NCI-H526 treated with DMSO at 0.1 percent for 48 hours (cell line): ENCODE measurements around the gene MARK3.

ENCODE experiments used
- DNase-seq: peaks from one replicate; lab custom pipeline; 2025; lab: John Stamatoyannopoulos, UW

The MARK3 gene

GRCh38 chr14:103442288-103442687, 57.1 kb downstream of the MARK3 start:
- no peak for DNase-seq

DNA sequence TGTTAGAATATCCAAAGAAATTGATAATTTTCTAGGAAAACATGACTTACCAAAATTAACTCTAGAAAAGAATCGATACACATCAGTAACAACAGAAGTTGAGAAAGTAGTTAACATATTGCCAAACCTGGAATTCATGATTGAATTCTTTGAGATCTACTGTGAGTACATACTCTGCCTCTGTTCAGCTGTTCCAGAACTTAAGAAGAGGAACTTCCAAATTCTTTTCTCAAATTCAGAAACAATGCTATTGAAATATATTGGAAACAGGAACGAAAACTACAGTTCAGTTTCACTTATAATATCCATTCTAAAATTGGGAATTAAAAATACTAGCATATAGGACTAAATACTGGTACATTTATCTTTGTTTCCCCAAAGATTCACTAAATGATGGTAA, 57.9 kb downstream of the MARK3 start:
- DNase-seq: no peak

DNA sequence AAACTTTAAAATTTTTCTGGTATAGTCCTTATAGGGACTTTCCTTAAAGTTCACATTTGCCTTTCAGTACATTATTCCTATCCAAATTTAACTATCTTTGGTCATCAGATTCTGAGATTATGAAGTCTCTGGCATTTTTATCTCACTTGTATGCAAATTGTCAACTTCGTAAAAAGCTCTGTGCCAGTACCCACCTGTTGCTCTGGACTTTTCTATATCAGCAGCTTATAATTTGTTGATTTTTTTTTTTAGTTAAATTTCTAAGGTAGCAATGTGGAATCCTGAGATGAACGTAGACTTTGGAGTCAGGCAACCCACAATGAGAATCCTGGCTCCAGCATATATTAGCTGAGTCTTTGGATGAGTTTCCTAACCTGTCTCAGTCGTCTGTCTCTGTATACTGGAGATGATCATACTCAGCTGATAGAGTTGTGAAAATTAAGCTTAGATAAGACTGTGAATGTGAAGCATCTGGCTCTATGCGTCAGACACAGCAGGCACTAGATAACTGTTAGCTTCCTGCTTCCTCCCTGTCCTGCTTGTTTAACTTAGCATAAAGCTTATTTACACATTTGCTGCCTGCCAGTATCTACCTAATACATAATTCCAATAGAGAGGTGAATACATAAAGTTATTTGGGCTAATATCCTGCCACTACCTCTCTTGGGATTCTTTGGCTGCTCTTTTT, 59.8 kb downstream of the MARK3 start:
- DNase-seq: no peak

GRCh38 chr14:103445806-103446205, 60.6 kb downstream of the MARK3 start:
- no peak for DNase-seq

- no peak for DNase-seq
These were observed 62.9 kb downstream of the MARK3 start for GRCh38 chr14:103448097-103448496.

DNA sequence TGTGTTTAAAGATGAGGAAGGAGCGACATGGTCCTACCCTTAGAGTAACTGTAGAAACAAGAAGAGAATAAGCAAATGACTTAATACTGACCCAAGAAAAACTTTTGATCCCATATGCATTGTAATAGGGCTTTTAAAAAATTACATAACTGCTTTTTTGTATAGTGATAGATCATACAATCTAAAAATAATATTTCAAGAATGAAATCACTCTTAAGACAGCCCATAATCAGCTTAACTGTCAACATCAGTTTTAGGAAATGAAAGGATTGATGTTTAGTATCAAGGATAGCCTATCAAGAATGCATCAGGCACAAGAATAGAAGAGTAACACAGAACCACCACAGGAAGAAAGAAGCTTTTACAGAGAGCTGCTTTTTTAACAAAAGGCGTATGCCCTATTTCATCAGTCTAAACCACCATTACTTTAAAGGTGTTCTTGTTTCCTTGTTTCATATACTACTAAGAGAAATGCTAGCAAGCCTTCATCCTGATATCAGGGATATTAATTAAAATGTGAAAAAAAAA, 64.5 kb downstream of the MARK3 start:
- no peak for DNase-seq

DNA sequence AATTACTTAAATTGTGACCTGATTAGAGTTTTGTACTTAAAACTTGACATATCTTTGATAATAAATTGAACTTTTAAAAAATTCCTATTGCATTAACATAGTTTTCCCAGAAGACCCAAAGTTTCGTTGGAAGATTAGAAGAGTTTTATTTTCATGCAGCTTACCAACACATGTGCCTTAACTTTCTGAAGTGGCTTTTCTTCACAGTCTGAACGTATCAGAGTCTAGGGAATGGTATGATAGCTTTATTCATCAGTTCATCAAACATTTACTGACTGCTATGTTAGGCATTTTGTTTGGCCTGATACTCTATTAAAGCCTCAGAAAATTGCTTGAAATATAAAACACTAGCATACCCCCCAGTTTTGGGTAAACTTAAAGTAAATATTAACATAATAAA, 65.2 kb downstream of the MARK3 start:
- no peak for DNase-seq

GRCh38 chr14:103451401-103451800, 66.2 kb downstream of the MARK3 start:
- DNase-seq: no peak

- DNase-seq: no peak
These were observed 68.6 kb downstream of the MARK3 start for GRCh38 chr14:103453791-103454190.

DNA sequence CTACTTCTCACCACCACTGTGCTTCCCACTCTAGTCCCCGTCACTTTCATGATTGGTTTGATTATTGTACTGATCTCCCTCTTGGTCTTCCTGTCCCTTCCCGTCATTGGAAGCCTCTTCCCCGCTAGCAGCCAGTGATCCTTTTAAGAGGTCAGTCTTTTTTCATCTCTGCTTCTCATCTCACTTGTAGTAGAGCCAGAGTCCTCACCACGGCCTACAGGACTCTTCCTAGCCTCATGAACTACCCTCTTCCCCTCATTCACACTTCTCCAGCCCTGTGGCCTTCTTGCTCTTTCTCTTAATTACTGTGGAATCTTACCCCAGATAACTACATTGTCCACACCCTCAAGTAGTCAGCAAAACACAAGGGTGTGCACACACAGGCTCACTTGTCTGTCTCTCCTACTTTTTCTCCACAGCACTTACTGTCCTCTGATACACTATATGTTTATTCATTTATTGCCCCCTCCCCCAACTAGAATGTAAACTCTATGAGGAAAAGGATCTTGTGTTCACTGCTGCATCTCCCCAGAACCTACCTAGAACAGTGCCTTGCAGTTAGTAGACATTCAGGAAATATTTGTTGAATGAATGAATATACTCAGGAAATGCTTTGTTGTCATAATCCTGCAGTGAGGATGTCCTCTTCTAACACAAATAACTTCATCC, 71.1 kb downstream of the MARK3 start:
- DNase-seq: no peak

GRCh38 chr14:103460415-103460814, 75.2 kb downstream of the MARK3 start:
- DNase-seq: no peak

DNA sequence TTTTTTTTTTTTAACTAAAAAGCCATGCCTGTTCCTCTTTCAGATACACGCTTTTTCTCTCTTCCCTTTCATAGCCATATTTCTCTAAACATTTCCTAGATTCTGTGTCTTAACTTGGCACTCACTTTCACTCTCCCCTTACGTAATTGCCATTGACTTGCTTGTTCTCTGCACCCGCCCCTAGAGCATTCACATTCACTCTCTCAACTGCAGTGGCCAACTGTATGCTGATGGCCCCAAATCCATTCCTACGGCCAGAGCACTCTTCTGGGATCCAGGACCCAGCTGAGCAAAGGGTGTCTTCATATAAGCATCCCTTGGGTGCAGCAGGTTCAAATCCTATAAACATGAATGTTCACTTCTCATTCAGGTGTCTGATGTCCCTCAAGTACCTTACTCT, 77.9 kb downstream of the MARK3 start:
- no peak for DNase-seq

DNA sequence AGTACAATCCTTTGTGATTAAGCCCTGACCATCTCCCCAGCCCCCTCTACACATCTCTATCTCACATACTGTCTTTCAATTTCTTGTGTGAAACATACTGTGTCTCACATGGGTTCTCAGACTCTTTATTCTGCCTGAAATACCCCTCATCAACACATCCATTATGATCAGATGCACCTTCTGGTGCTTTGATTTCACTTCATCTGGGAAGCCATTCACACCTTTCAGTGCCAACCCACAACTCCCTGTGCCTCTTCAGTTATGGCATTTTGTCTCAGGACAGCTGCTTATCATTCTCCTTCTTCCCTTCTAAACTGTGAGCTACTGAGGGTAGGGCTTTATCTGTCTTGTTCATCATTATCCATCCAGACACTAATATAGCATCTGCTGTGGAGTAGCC, 78.6 kb downstream of the MARK3 start:
- no peak for DNase-seq

DNA sequence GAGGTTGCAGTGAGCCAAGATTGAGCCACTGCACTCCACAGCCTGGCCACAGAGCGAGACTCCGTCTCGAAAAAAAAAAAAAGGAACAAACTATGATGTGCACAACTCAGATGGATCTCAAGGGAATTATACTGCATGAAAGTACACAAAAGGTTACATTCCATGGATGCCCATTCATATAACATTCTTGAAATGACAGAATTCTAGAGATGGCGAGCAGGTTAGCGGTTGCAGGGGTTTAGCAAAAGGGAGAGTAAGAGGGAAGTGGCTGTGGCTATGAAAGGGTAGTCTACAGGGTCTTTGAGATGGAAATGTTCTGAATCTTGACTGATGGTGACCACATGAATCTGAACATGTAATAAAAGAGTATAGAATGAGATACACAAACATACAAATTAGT, 87.7 kb downstream of the MARK3 start:
- DNase-seq: no peak

GRCh38 chr14:103474893-103475292, 89.7 kb downstream of the MARK3 start:
- DNase-seq: no peak

GRCh38 chr14:103476065-103476464, 90.8 kb downstream of the MARK3 start:
- no peak for DNase-seq

- no peak for DNase-seq
These were observed 91.4 kb downstream of the MARK3 start for GRCh38 chr14:103476631-103477030.

GRCh38 chr14:103480595-103480994, 95.4 kb downstream of the MARK3 start:
- DNase-seq: no peak

DNA sequence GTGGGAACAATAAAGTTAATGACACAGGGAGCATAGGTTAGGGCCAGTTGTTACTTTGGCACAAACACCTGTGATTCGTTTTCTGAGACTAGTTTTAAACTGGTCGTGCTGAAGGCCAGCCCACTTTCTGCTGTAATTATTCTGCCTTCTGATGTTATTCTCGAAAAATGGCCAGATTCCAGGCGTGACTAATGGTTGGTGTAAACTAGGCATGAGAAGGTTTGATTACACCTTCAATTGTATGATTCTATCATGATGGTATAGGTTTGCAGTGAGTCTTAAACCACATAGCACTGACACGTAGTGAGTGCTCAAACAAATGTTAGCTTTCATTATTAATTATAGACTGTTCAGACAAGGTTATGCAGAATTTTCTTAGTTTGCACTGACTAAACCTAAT, 98.4 kb downstream of the MARK3 start:
- DNase-seq: no peak

- DNase-seq: no peak
These were observed 100.3 kb downstream of the MARK3 start for GRCh38 chr14:103485504-103485903.

- no peak for DNase-seq
These were observed 102.9 kb downstream of the MARK3 start for GRCh38 chr14:103488071-103488470.

DNA sequence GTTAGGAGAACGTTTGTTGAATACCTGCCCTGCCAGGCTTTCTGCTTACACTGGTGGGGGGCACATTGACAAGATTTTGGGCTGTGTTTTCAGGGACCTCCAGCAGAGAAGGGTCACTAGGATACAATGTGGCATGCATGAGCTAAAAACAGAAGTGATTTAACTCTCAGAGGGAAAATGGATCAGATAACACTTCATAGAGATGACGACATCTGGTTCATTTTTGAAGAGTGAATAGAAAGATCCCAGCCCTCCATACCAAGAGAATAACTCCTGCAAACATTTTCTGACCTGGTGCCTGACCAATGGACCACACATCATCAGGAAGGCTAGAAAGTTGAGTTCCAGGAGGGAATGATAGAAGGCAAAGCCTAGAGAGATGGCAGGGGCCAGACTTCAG, 103.7 kb downstream of the MARK3 start:
- DNase-seq: no peak

DNA sequence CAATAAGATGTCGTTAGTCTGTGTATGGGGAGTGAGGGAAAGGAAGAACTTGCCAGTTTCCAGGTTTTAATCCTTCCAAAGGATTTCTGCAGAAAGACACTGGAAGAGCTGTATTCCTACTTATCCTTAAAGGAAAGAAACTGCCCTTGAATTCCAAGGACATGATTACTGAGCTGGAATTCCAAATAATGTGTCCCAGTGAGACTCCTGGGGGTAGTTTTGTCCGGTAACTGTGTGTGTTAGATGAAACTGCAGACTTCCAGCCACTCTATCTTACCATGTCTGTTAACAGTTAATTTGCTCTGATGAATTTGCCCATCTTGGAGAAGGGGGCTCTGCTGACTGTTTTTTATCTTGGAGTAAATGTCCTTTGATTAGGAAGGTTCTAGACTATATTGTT, 104.4 kb downstream of the MARK3 start:
- no peak for DNase-seq

DNA sequence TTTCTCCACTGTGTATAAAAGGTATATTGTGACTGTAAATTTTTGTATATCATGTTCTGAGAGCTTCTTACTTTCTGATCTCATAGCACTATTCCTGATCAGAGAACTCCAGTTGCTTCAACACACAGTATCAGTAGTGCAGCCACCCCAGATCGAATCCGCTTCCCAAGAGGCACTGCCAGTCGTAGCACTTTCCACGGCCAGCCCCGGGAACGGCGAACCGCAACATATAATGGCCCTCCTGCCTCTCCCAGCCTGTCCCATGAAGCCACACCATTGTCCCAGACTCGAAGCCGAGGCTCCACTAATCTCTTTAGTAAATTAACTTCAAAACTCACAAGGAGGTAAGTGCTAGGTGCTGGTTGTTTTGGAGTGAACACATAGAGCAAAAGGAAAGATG, 106.5 kb downstream of the MARK3 start:
- DNase-seq: no peak
